Mesendoderm (in vitro differentiated cells): Measurements from ENCODE around the gene TMEM43.
"Not testable (repeated sequence)": the region's sequence is repeated elsewhere in the genome, so short reads cannot be mapped to it uniquely, and the experiment has no call there.

Source experiments
- DNase-seq: peaks from one replicate; pipeline ENCODE4 v3.0.0; 2013
- H2AK5ac ChIP-seq: 2 replicates; pipeline ENCODE4 v1.6.1; 2013; ENCODE audit warnings: low read length, inconsistent platforms
- H2BK120ac ChIP-seq: 2 replicates; pipeline ENCODE4 v1.6.1; 2013; ENCODE audit warnings: low read depth, mild to moderate bottlenecking, low read length, moderate library complexity, mixed read lengths
- H2BK15ac ChIP-seq: replicated peaks from 2 replicates; pipeline ENCODE4 v1.6.1; 2013; ENCODE audit warnings: low read depth, mild to moderate bottlenecking, moderate library complexity
- H2BK5ac ChIP-seq: 2 replicates; pipeline ENCODE4 v1.6.1; 2013; ENCODE audit warnings: low read length, inconsistent platforms
- H3K18ac ChIP-seq: 2 replicates; pipeline ENCODE4 v1.6.1; 2013; ENCODE audit warnings: mild to moderate bottlenecking, low read length, mixed read lengths
- H3K23ac ChIP-seq: one replicate; pipeline ENCODE4 v1.6.1; 2013; ENCODE audit warnings: low read length
- H3K27ac ChIP-seq: 2 replicates; pipeline ENCODE4 v1.5.1; 2013; ENCODE audit warnings: low read depth, mild to moderate bottlenecking, inconsistent platforms, low read length, moderate library complexity
- H3K27me3 ChIP-seq: 2 replicates; pipeline ENCODE4 v1.6.1; 2013; ENCODE audit warnings: low read length, control low read depth, mild to moderate bottlenecking, inconsistent platforms; ENCODE audit not compliant: insufficient read depth, poor library complexity
- H3K36me3 ChIP-seq: 2 replicates; pipeline ENCODE4 v1.6.1; 2013; ENCODE audit warnings: low read length, inconsistent platforms; ENCODE audit not compliant: control insufficient read depth, insufficient read depth
- H3K4ac ChIP-seq: one replicate; pipeline ENCODE4 v1.6.1; 2013; ENCODE audit warnings: low read depth, mild to moderate bottlenecking, low read length, moderate library complexity
- H3K4me1 ChIP-seq: 2 replicates; pipeline ENCODE4 v1.6.1; 2013; ENCODE audit warnings: low read depth, low read length, inconsistent platforms; ENCODE audit not compliant: control insufficient read depth
- H3K4me2 ChIP-seq: 2 replicates; pipeline ENCODE4 v1.6.1; 2013; ENCODE audit warnings: low read length
- H3K4me3 ChIP-seq: 2 replicates; pipeline ENCODE4 v1.5.1; 2013; ENCODE audit warnings: mild to moderate bottlenecking, low read length
- H3K56ac ChIP-seq: one replicate; pipeline ENCODE4 v1.6.1; 2013; ENCODE audit warnings: low read length
- H3K79me1 ChIP-seq: 2 replicates; pipeline ENCODE4 v1.6.1; 2013; ENCODE audit warnings: low read length, inconsistent platforms
- H3K79me2 ChIP-seq: 2 replicates; pipeline ENCODE4 v1.6.1; 2013; ENCODE audit warnings: mild to moderate bottlenecking, low read length; ENCODE audit not compliant: control insufficient read depth, insufficient read depth
- H3K9ac ChIP-seq: 2 replicates; pipeline ENCODE4 v1.6.1; 2013; ENCODE audit warnings: low read length, inconsistent platforms
- H4K5ac ChIP-seq: one replicate; pipeline ENCODE4 v1.6.1; 2013; ENCODE audit warnings: low read length
- H4K8ac ChIP-seq: one replicate; pipeline ENCODE4 v1.6.1; 2013; ENCODE audit warnings: low read depth, mild to moderate bottlenecking, control low read depth, low read length, moderate library complexity
- WGBS: extraction: QIAGEN DNeasy Blood & Tissue Kit; methylation state at CpG from one replicate; pipeline ENCODE4 v1.1.7; 2013; ENCODE audit warnings: low lambda C conversion rate, missing lambda C conversion rate; ENCODE audit not compliant: insufficient coverage; ENCODE audit errors: extremely low coverage; 5-methylcytosine and 5-hydroxymethylcytosine counted together

Gene TMEM43

DNA sequence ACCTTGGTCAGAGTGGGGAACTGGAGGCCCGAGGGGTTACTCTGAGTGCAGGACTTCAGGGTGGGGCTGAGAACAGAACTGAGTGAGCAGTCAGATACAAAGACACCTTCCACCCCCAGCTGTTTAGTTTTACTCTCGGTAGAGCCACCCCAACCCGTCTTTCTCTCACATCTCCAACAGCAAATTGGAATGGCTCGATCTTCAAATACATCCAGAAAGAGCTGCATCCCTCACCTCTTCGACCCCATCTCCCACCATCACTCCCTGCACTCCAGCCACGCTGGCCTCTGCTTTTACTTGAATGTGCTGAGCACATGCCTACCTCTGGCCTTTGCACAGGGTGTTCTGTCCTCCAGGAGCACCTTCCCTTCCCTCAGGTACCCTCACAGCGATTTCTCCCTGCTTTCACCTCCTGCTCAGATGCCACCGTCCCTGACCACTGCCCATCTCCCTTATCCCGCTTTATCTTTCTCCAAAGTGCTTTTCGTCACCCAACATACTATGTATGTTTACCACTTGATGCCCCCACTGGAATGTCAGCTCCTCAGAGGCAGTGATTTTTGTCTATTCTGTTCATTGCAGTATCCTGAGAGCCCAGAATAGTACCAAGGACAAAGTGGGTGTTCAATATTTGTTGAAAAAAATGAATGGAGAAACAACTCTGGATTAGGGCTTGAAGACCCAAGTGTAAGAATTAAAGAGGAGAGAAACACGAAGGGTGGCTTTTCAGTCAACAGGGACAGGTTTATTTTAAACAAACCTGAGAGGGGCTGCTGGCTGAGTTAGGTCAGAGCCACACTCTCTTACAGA, 4.5 kb upstream of the TMEM43 start:
- Histone ChIP-seq H3K4me3 (no peak overlapping the region), H3K56ac (no peak overlapping the region), H3K4me2 (no peak overlapping the region), H2BK120ac (no peak overlapping the region), H3K36me3 (no peaks in the 10 kb centered on the region), H3K79me1 (peaks cover 25% of the 10 kb centered on the region), H2BK15ac (no peak overlapping the region), H4K5ac (no peak overlapping the region), H3K4ac (no peak overlapping the region), H4K8ac (no peak overlapping the region), H3K27me3 (no peaks in the 10 kb centered on the region), H3K9ac (no peak overlapping the region), H3K18ac (no peak overlapping the region), H2BK5ac (no peak overlapping the region), H3K23ac (no peak overlapping the region), H3K27ac (no peak overlapping the region), H2AK5ac (no peak overlapping the region), H3K79me2 (peaks cover 12% of the 10 kb centered on the region), H3K4me1 (peaks cover 4% of the 10 kb centered on the region)
- no peak for DNase-seq
- no CpG with 5 or more reads among the region's 11 CpGs for WGBS

DNA sequence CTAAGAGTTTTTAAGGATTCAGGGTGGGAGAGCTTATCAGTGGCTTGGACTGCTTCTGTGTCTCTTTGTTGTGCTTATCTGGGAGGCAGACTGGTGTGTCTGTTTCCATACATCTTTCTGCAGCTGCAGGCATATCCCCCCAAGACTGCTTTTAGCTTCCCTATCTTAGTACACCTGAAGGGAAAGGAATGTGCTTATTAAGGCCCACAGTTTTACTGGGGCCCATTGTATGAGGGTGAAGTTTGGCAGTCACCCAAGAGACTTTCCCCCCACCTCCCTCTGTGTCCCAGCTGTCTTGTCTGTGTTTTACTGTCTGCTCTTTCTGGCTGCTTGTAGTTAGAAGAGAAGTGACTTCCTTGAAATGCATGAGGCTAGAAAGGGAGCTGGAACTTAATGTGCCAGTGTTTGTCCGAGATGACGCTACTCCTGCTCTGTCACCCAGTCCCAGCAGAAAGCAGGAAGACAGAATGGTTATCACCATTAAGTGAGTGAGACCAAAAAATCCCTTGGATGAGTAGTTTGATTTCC, 3.9 kb upstream of the TMEM43 start:
- not testable (repeated sequence) for H2BK15ac ChIP-seq, H3K56ac ChIP-seq, H3K27me3 ChIP-seq, H3K4me1 ChIP-seq, H3K4ac ChIP-seq, H3K18ac ChIP-seq, H4K5ac ChIP-seq, DNase-seq, H3K36me3 ChIP-seq, H3K23ac ChIP-seq, H3K4me2 ChIP-seq, H4K8ac ChIP-seq, H3K9ac ChIP-seq, H2BK5ac ChIP-seq, H3K4me3 ChIP-seq, H3K27ac ChIP-seq, H2BK120ac ChIP-seq, H2AK5ac ChIP-seq
- no CpG with 5 or more reads among the region's 2 CpGs for WGBS
- Histone ChIP-seq H3K79me1 (peaks cover 30% of the 10 kb centered on the region), H3K79me2 (peaks cover 14% of the 10 kb centered on the region)

DNA sequence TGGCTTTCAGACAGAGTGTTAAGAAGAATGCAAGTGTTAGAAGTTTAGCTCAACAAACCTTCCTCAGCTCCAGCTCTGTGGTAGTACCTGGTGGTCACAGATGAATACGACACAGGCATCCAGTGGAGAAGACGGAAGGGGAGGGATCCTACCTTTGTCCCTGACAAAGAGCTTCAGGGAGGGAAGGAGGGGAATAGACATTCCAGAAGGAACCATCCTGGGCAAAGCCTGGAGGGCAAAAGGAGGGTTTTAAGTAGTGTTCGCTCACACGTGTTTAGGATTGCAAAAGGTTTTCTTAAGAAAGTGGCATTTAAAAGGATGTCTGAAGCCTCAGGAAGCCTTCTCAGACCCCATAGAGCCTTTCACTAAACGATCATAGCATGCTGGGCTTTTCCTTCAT, 3.0 kb upstream of the TMEM43 start:
- Histone ChIP-seq H3K79me1 (peaks cover 36% of the 10 kb centered on the region), H3K4me2 (no peak overlapping the region), H4K8ac (no peak overlapping the region), H4K5ac (no peak overlapping the region), H3K9ac (no peak overlapping the region), H2BK5ac (no peak overlapping the region), H3K36me3 (no peaks in the 10 kb centered on the region), H3K4me1 (peaks cover 7% of the 10 kb centered on the region), H2BK15ac (no peak overlapping the region), H2AK5ac (no peak overlapping the region), H3K23ac (no peak overlapping the region), H3K27ac (no peak overlapping the region), H3K4ac (no peak overlapping the region), H3K56ac (no peak overlapping the region), H3K18ac (no peak overlapping the region), H2BK120ac (no peak overlapping the region), H3K79me2 (peaks cover 22% of the 10 kb centered on the region), H3K27me3 (no peaks in the 10 kb centered on the region), H3K4me3 (no peak overlapping the region)
- DNase-seq = peak; percentile 56
- no CpG with 5 or more reads among the region's 5 CpGs for WGBS

DNA sequence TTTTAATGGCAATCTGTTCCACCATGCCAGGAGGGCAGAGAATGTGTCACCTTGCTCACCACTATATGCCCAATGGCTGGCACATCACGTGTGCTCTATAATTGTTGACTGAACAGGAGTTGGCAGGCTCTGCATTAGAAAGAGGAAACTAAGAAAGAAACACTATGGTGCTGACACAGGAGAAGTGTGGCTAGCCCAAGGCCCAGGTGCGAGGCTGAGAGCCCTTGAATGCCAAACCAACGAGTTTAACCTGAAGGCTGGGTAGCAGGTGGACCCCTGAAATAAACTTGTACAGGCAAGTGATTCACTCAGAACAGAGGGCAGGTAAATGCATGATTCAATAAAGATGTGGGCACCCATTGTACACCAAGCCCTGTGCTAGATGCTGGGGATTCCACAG, 2.6 kb upstream of the TMEM43 start:
- Histone ChIP-seq H3K23ac (no peak overlapping the region), H3K79me2 (peaks cover 25% of the 10 kb centered on the region), H3K56ac (no peak overlapping the region), H3K4me2 (no peak overlapping the region), H4K8ac (no peak overlapping the region), H3K9ac (no peak overlapping the region), H3K4me3 (no peak overlapping the region), H3K18ac (no peak overlapping the region), H3K4ac (no peak overlapping the region), H3K27ac (no peak overlapping the region), H2BK5ac (no peak overlapping the region), H4K5ac (no peak overlapping the region), H2AK5ac (no peak overlapping the region), H2BK120ac (no peak overlapping the region), H3K27me3 (no peaks in the 10 kb centered on the region), H2BK15ac (no peak overlapping the region), H3K79me1 (peaks cover 37% of the 10 kb centered on the region), H3K36me3 (no peaks in the 10 kb centered on the region), H3K4me1 (peaks cover 7% of the 10 kb centered on the region)
- DNase-seq = no peak
- WGBS = no CpG with 5 or more reads among the region's 3 CpGs

DNA sequence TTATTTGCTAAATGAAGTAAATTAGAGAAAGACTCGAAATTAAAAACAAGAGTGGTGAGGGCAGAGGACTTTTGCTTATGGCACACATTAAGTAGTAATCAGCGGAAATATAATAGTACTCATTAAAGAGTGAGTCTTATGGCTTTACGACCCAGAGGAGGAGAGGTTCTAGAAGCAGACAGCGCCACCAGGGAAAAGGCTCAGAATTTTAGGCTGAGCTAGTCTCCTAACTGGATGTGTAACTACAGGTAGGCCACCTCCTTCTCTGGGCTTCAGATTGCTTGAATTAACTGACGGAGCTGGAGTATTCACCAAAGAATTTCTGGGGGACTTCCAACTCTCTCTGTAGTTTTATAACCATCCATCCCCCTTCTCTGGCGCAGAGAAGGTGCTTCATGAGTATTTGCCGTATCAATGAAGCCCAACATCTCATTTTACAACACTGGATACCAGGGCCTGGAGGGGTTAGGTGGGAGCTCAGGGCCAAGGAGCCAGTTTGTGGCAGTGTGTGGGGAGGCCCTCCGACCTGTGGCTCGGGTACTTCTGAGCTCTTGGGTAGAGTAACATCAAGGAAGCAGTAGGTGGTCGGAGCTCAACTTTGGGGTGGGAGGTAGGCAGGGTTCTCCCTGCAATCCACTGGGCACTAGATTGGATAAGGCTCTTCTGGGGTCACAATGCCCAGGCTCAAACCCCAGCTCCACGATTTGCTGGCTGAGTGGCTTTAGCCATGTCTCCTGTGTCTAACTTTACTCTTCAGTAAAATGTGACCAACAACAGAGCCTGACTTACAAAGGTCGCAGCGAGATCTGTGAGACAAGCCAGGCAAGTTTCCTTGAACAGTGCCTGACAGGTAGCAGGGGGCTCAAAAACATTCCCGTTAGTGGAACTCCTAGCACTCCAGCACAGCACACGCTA, 1.3 kb upstream of the TMEM43 start:
- WGBS = no CpG with 5 or more reads among the region's 15 CpGs
- H2BK5ac ChIP-seq = no peak overlapping the region
- H3K27ac ChIP-seq = no peak overlapping the region
- H3K4ac ChIP-seq = no peak overlapping the region
- H3K23ac ChIP-seq = peak overlapping the region; percentile 53
- H3K9ac ChIP-seq = peak overlapping the region; percentile 92
- H2BK120ac ChIP-seq = no peak overlapping the region
- H2BK15ac ChIP-seq = no peak overlapping the region
- H3K18ac ChIP-seq = no peak overlapping the region
- no peaks in the 10 kb centered on the region for H3K36me3 ChIP-seq
- H3K4me1 ChIP-seq = peaks cover 7% of the 10 kb centered on the region
- peak overlapping the region; percentile 95 for H3K4me2 ChIP-seq
- no peaks in the 10 kb centered on the region for H3K27me3 ChIP-seq
- H2AK5ac ChIP-seq = peak overlapping the region; percentile 48
- DNase-seq = no peak
- no peak overlapping the region for H4K8ac ChIP-seq
- H4K5ac ChIP-seq = peak overlapping the region; percentile 73
- peaks cover 33% of the 10 kb centered on the region for H3K79me2 ChIP-seq
- peaks cover 43% of the 10 kb centered on the region for H3K79me1 ChIP-seq
- peak overlapping the region; percentile 74 for H3K4me3 ChIP-seq
- peak overlapping the region; percentile 94 for H3K56ac ChIP-seq
